Motor neuron (in vitro differentiated cells): ENCODE results near the gene MATN3. TPM values are rescaled to one million over a fixed set of nuclear protein-coding genes. Genes with fewer than 3 reads are reported as not detected.

ENCODE experiments used
- total RNA-seq, 8 experiments: library from RNA; unstranded; fragments of 300-600 nt; gene quantifications; 2 replicates each; pipeline versions ENCODE4 v1.2.3 to v1.2.4, GENCODE V29; 2022

The MATN3 gene
- total RNA-seq, 8 experiments from 2014 or later = 0.14 to 3.4 (median 0.66) TPM

Other genes starting within 250 kb of the MATN3 start
- gene TTC32, start 110.7 kb downstream of the MATN3 start, total RNA-seq = 10 to 100 TPM; 14.4 to 20.9 (median 18.0) TPM
- 10 to 100 TPM in 5 of 8 experiments, 1 to 10 TPM in 3; 6.5 to 28.9 (median 12.9) TPM for gene WDR35, start 22.6 kb downstream of the MATN3 start, total RNA-seq
- 100 to 1,000 TPM in 4 of 8 experiments, 10 to 100 TPM in 4; 30.9 to 361 (median 112) TPM for gene LAPTM4A, start 39.0 kb upstream of the MATN3 start, total RNA-seq
- gene SDC1, start 212.5 kb upstream of the MATN3 start, total RNA-seq = 10 to 100 TPM in 2 of 8 experiments, 1 to 10 TPM in 6; 1.7 to 26.2 (median 8.1) TPM